NCI-H2227 (cell line): Measurements from ENCODE around the gene LRRC70.
"Not testable (repeated sequence)": the region's sequence is repeated elsewhere in the genome, so short reads cannot be mapped to it uniquely, and the experiment has no call there.

ENCODE experiments used
- DNase-seq: peaks from one replicate; lab custom pipeline; 2025; ENCODE audit not compliant: unreplicated experiment; lab: John Stamatoyannopoulos, UW

Gene LRRC70

GRCh38 chr5:62600560-62601252 lies 22.1 kb downstream of the LRRC70 start:
- DNase-seq: no peak

DNA sequence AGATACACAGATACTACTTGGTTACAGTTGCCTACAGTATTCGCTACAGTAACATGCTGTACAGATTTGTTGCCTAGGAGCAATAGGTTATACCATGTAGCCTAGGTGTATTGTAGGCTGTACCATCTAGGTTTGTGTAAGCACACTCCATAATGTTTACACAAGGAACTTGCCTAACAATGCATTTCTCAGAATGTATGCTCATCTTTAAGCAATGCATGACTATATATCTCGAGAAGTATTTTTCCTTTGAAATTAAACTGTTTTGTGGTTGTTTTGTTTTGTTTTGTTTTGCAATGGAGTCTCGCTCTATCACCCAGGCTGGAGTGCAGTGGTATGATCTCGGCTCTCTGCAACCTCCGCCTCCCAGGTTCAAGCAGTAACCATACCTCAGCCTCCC lies 25.3 kb downstream of the LRRC70 start:
- DNase-seq: no peak

DNA sequence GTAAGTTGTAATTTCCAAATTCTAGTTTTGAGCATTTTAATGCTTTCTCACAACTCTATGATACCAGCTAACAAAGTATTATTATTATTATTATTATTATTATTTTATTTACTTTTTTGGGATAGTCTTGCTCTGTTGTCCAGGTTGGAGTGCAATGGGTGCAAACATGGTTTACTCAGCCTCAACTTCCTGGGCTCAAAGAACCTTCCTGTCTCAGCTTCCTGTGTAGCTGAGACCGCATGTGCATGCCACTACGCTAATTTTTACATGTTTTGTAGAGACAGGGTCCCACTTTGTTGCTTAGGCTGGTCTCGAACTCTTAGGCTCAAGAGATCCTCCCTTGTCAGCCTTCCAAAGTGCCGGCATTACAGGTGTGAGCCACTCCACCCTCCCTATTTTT lies 27.0 kb downstream of the LRRC70 start:
- DNase-seq: no peak

DNA sequence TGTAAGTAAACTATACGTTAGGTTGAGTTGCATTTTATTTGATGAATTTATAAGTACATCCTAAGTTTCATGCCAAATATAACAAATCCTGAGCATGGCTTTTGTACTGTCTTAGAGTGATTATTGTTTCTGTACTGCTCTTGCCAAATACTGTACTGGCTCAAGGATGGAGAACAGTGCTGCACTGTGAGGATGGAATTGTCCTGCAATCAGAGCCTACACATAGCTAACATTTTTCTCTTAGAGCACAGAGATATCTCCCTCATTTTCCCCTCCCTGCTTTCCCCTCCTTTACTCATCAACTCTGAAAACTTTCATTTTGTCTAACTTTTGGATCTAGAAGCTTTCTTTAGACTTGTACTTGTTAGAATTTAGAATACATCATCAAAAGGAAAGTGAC lies 28.3 kb downstream of the LRRC70 start:
- no peak for DNase-seq

DNA sequence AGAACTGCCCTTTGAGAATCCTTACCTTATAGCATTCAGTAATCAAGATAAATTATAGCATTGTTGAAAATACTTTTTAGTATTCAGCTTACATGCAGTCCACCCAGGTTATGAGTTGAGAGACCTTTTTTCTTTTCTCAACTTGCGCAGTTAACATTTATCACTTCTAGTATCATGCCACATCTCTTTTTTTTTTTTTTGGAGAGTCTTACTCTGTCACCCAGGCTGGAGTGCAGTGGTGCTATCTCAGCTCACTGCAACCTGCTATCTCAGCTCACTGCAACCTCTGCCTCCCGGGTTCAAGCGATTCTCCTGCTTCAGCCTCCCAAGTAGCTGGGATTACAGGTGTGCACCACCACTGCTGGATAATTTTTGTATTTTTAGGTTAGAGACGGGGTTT lies 29.0 kb downstream of the LRRC70 start:
- DNase-seq: no peak

- DNase-seq: no peak
Observed at GRCh38 chr5:62608529-62609511, 30.2 kb downstream of the LRRC70 start.

GRCh38 chr5:62614355-62614754 lies 35.7 kb downstream of the LRRC70 start:
- DNase-seq: no peak

DNA sequence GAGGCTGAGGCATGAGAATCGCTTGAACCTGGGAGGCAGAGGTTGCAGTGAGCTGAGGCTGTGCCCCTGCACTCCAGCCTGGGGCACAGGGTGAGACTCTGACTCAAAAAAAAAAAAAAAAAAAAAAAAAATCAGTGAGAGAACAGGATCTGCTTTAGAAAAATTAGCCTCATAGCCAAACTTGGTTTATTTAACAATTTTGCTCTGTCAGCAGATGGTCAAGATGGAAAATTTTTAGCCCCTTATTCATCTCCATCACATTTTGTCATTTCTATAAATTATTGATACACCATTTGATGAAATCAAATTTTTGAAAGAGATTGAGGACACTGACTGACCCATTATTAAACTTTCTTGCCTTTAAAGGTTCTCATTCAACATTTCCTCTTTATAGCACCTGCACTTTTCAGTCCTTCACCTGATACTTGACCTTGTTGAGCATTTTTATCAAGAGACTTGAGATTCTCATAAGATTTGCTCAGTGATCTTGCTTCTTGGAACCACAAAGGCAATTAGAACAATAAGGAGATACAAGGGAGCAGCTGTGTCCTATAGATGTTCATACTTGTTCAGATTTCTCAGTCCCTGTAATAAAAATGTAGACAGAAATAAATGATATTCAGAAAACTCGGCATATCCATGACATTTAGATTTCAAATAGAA lies 38.1 kb downstream of the LRRC70 start:
- no peak for DNase-seq

- no peak for DNase-seq
Observed at GRCh38 chr5:62617943-62618342, 39.3 kb downstream of the LRRC70 start.

GRCh38 chr5:62620761-62621160 lies 42.1 kb downstream of the LRRC70 start:
- DNase-seq: no peak

DNA sequence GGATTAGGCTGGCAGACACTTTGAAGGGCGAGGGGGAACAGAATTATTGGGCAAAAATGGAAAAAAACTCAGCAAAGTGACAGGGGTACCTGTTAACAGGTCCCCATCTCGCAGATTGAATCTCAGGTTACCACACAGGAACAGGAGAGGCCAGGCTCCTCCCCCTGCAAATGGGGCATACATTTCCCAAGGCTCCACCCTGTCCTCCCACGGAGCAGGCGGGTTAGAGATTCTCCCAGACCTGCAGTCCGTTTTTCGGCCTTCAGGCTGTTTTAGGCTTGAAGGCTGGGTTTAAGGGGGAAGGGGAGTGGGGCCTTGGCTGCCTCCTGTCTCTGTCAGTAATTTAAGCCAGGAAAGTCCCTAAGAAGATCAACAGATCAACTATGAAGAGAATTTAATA lies 42.7 kb downstream of the LRRC70 start:
- no peak for DNase-seq

DNA sequence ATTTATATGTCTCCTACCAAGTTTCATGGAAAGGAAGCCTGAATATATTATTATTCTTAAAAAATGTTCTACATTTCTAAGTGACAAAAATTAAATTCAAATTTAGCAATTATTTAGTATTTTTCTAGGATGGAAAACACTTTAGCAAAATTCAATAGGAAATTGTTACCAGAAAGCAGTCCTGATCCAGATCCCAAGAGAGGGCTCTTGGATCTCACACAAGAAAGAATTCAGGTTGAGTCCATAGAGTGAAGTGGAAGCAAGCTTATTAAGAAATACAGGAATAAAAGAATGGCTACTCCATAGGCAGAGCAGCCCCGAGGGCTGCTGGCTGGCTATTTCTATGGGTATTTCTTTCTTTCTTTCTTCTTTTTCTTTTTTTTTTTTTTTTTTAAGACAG lies 44.7 kb downstream of the LRRC70 start:
- DNase-seq: no peak

GRCh38 chr5:62624436-62624835 lies 45.8 kb downstream of the LRRC70 start:
- DNase-seq: not testable (repeated sequence)

GRCh38 chr5:62626534-62626933 lies 47.9 kb downstream of the LRRC70 start:
- no peak for DNase-seq

- no peak for DNase-seq
Observed at GRCh38 chr5:62627121-62627520, 48.5 kb downstream of the LRRC70 start.

DNA sequence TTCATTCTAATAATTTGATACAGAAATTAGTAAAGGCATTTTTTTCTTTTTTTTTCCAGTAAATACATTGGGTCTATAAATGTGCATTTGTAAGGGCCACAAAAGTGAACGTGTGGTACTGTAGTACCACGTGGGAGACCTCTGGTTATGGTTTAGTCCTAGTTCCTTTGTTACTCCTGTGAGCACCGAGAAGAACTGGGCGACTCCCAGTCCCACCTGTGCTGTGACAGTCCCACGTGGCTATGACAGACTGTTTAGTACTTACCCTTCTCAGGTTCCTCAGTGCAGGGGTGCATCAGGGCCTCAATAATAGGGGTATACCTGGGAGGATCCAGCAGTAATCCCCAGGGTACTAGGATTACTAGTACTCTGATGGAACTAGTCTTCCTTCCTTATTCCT lies 49.3 kb downstream of the LRRC70 start:
- DNase-seq: no peak
